Breast epithelium (tissue), 3 donors: ENCODE measurements around the gene GOLGA6L7.
"Not testable (repeated sequence)": the region's sequence is repeated elsewhere in the genome, so short reads cannot be mapped to it uniquely, and the experiment has no call there.

Experiments
- POLR2AphosphoS5 ChIP-seq, 3 donors: sonication (generic); formaldehyde crosslinking; IDR thresholded peaks; one replicate each; pipeline ENCODE4 v1.6.1; 2017; ENCODE audit warnings: antibody characterized with exemption in 3 of 3
- TF ChIP-seq, protein P1 (sequence below), 3 donors: fragments of 450-650 bp; IDR thresholded peaks; one replicate each; pipeline ENCODE4 v1.5.1; 2016 to 2017; ENCODE audit warnings: antibody characterized with exemption in 3 of 3, mild to moderate bottlenecking in 3 of 3, moderate library complexity in 3 of 3

DNA sequence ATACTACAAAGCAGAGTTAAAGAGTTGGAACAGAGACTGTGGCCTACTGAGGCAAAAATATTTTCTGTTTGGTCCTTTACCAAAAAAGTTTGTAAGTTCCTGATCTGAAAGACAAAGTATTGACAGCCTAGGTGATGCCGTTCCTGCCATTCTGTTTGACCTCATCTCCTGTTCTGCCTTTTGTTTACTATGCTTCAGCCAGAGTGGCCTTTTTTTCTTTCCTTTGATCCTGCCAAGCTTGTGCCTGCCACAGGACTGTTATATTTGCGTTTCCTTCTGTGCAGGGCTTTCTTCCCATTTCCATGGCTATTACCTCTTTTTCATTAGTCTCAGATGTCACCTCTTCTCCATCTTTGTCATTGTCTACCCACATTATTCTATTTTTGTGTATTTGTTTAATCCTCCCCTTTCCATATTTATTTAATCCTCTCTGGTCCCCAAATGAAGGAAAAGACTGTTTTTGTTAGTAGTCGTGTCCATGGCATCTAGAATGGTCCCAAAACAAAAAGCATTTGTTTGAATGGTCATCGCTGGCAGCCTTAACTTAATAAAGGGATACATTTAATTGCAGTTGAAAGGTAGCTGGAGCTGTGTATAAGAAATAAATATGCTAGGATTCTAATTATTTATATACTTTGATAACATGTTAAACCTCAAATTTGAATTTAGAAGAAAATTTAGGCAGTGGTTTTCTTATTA is 36.4 kb downstream of the GOLGA6L7 start:
- TF ChIP-seq, protein P1, sequence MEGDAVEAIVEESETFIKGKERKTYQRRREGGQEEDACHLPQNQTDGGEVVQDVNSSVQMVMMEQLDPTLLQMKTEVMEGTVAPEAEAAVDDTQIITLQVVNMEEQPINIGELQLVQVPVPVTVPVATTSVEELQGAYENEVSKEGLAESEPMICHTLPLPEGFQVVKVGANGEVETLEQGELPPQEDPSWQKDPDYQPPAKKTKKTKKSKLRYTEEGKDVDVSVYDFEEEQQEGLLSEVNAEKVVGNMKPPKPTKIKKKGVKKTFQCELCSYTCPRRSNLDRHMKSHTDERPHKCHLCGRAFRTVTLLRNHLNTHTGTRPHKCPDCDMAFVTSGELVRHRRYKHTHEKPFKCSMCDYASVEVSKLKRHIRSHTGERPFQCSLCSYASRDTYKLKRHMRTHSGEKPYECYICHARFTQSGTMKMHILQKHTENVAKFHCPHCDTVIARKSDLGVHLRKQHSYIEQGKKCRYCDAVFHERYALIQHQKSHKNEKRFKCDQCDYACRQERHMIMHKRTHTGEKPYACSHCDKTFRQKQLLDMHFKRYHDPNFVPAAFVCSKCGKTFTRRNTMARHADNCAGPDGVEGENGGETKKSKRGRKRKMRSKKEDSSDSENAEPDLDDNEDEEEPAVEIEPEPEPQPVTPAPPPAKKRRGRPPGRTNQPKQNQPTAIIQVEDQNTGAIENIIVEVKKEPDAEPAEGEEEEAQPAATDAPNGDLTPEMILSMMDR (IDR thresholded peaks at IDR 0.05), result not testable (repeated sequence)
- TF ChIP-seq POLR2AphosphoS5 (IDR thresholded peaks at IDR 0.05), result not testable (repeated sequence)
